GM21786 (cell line): ENCODE measurements around the gene BHLHE23.
A peak's percentile ranks its signal among the peaks of the same experiment; 100 is the strongest.
"Not testable (repeated sequence)": the region's sequence is repeated elsewhere in the genome, so short reads cannot be mapped to it uniquely, and the experiment has no call there.

ENCODE experiments used
- ATAC-seq: cut with Tn5 transposase; IDR thresholded peaks from one replicate; pipeline ENCODE4 v1.9.1; 2021; ENCODE audit not compliant: unreplicated experiment

BHLHE23 gene

GRCh38 chr20:63043348-63044203 is 36.8 kb upstream of the BHLHE23 start:
- ATAC-seq = no peak

DNA sequence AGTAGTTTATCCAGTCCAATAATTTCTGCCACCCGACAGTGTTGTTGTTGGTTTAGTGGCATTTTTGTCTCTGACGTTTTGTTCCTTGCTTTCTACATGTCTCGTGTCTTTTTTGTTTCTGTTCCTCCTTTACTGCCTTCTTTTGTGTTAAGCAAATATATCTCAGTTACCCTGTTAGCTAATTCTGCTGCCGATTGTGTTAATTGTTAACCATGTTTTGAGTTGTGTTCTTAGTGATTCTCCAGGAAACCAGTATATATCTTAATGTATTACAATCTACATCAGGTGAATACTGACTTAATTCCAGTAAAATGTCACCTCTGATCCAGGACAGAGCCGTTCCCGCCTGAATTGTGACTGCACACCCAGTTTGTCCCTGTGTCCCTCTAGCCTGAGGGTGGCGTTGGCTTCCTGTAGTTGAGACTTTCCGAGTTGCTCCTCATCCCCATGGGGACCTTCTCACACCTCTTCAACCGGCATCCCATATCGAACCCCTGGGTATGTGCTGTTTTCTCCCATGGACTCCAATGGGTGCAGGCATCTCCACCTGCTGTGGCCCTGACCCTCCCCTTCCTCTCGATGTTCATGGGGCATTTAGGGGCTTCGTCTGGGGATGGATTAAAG is 35.8 kb upstream of the BHLHE23 start:
- peak; percentile 64 for ATAC-seq

DNA sequence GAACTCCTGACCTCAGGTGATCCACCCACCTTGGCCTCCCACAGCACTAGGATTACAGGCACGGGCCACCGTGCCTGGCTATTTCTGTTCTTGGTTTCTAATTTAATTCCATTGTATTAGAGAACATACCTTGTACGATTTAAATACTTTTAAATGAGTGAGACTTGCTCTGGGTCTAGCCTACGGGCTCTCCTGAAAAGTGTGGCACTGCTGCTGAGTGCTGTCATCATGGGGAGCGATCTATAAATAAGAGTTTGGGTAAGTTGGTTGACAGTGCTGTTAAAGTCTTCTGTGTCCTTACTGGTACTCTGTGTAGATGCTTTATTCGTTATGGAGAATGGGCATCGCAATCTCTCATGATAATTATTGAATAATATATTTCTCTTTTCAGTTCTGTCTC is 35.0 kb upstream of the BHLHE23 start:
- no peak for ATAC-seq

GRCh38 chr20:63037669-63038268 is 31.0 kb upstream of the BHLHE23 start:
- ATAC-seq = no peak

- ATAC-seq = no peak
Observed at GRCh38 chr20:63036291-63036690, 29.5 kb upstream of the BHLHE23 start.

DNA sequence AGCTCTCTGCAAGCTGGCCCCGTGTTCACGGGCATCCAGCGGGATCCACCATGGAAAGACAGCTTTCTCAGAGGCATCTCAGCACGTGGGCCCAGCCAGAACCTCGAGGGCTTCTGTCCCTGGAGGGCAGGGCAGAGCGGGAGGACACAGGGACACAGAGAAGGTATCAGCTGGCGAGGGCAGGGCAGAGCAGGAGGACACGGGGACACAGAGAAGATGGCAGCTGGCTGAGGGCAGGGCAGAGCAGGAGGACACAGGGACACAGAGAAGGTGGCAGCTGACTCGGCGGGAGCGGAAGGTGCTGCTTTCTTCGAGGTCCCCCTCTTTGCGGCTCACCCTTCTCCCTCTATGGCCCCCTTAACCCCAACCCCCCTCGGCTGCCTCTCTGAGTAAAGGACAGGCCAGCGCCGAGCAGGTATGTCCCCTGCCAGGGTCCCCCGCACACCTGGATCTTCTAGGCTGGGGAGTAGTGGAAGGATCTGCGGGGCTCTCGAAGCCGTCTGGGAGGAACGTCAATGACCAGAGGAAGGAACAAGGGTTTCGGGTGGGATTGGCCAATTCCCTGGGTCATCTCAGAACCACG is 28.9 kb upstream of the BHLHE23 start:
- ATAC-seq = no peak

DNA sequence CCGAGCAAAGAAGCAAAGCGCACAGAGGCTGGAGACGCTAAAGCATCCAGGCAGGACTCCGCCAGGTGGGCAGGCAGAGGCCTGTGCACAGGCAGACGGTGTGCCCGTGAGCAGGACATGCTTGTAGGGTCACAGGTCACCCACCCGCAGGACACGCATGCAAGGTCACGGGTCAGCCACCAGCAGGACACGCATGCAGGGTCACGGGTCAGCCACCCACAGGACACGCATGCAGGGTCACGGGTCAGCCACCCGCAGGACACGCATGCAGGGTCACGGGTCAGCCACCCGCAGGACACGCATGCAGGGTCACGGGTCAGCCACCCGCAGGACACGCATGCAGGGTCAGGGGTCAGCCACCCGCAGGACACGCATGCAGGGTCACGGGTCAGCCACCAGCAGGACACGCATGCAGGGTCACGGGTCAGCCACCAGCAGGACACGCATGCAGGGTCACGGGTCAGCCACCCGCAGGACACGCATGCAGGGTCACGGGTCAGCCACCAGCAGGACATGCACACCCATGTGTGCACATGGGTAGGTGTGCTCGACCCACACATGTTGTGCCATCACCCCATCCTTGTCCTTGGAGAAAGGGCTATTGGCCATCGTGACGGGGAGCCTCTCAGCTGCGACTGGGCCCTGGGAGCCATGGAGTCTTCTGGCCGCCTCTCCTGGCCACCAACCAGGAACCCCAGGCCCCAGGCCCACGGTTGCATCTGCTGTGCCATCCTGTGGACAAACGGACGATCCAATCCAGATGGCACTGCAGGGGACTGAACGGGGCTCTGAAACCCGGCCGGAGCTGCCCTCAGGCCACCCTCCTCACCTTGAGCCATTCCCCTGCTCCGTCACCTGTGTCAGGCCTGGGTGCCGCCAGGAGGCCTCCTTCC is 28.2 kb upstream of the BHLHE23 start:
- not testable (repeated sequence) for ATAC-seq

DNA sequence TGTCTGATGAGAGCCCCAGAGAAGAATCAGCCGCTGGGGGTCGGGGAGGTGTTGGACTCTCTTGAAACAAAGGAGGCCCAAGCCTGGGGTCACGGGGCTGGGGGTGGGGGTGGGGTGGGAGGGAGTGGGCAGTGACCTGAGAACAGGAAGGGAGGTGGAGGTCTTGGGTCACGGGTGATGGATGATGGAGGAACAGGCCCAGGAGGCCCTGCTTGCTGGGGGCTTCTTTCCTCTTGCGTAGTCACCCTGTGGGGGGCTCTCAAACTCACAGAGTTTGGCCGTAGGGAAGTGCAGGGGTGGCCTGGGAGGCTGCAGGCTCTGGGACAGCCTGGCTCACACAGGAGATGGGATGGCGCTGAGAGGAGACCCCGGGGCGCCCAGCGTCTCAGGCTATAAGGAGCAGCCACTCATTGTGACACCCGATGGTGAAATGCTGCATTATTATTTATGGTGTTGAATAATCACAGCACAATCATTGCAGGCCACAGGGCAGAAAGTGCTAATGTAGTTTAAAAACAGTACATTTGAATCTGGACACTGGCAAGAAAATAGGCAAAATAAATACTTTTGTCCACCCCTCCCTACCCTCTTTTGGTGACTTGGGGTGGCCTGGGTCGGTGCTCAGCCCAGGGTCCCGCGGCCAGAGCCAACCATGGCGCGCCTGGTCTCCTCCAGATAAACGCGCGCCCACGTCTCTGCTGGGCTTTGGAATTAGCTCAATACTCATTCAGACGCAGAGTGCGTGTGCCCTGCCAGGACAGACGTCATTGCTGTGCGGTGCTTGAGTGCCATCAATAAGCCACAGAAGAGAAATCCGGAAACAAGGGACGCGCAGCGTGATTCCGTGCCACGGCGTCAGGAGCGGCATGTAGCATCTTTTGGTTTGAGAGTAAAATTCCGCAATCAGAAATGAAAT is 27.3 kb upstream of the BHLHE23 start:
- no peak for ATAC-seq

GRCh38 chr20:63032861-63033793 is 26.4 kb upstream of the BHLHE23 start:
- ATAC-seq = peak; percentile 51

- no peak for ATAC-seq
Observed at GRCh38 chr20:63032026-63032800, 25.4 kb upstream of the BHLHE23 start.

GRCh38 chr20:63031251-63032014 is 24.7 kb upstream of the BHLHE23 start:
- no peak for ATAC-seq

DNA sequence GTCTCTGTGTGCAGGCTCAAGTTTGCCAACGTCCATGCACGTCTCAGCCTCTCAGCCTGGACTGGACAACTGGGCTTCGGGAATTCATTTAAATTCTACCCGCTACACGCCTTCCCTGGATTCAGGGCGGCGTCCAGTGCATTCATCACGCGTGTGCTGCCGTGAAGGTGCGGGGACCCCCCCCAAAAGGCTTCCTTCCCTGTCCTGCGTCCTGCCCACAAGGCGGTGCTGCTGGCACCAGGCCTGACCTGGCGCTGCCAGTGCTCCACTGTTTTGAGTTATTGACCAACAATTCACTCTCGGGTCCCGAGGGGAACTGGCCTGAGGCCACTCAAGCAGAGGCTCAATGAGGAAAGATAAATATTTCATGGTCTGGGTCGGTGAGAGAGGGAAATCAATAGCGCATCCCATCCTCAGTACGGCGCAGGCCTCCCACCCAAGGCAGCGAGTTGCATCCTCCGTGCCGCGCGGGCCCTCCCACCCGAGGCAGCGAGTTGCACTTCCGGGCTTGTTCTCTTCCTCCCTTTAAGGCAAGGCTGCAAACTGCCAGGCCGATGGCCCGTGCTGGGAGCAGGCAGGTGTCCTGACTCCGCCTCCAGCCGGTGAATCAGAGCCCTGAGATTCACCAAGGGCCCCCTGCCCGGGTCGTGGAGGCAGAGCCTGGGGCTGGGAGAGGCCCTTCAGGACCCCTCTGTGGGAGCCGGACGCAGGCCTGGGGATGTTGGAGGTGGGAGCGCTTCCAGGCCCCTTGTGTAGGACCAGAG is 22.8 kb upstream of the BHLHE23 start:
- no peak for ATAC-seq

- ATAC-seq = no peak
Observed at GRCh38 chr20:63028461-63028921, 21.7 kb upstream of the BHLHE23 start.

DNA sequence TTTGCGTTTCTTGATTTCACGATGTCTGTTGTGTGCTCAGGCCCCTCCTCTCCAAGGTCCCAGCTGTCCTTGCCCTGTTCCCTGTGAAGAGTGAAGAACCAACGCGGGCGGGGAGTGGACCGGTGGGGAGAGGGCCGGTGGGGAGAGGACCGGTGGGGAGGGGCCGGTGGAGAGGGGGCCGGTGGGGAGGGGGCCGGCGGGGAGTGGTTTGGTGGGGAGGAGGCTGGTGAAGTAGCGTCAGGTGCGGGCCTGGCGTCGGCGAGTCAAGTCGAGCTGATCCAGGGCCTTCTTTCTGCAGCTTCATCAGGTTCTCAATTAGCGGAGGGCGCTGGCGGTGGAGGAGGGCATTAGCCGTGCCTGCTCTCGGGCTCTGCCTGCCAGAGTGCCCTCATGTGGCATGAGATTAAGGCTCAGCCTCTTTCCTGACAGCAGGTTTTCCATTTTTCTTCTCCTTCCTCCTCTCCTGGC is 21.2 kb upstream of the BHLHE23 start:
- ATAC-seq = no peak

DNA sequence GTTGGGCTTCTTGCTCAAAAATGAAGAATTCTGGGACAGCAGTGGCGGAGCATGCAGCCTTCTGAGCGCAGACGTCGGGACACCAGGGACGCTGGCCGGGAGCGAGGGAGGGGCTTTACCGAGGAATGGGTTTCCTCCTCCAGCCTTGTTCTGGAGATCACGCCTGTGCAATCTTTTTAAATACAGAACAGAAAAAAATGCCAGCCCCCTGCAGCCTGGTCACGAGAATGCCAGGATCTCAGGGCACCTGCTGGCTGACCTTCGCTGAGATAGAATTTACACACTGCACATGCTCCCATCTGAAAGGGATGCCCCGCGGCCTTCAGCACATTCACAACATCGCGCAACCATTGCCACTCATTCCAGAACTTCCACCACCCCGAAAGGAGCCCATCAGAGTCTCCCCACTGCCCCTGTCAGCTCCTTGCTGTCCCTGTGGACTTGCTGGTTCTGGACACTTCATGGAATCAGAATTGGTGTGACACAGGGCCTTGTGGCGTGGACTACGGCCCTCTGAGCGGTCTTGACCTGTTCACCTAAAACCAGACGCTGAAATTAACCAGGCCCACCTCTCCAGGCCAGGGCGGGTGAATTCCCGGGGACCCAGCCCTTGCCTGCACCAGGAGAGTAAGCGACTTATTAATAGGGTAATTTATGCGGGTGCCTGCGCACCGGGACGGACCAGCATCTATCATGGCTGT is 20.6 kb upstream of the BHLHE23 start:
- no peak for ATAC-seq
